SU-DHL-6 (cell line): ENCODE measurements around the gene VIPR2.

Experiments
- H2AFZ ChIP-seq: fragments of 200-600 bp; sonication (generic); 2 replicates; pipeline ENCODE4 v1.6.1; 2014; ENCODE audit warnings: low read depth, mild to moderate bottlenecking, moderate library complexity, mixed read lengths, antibody characterized with exemption, low read length; ENCODE audit not compliant: severe bottlenecking
- H3F3A ChIP-seq: fragments of 200-600 bp; shearing (Covaris generic); 2 replicates; pipeline ENCODE4 v1.6.0; 2016; ENCODE audit warnings: antibody characterized with exemption, mild to moderate bottlenecking; ENCODE audit not compliant: insufficient read depth
- H3K27ac ChIP-seq: fragments of 200-600 bp; sonication (generic); 2 replicates; pipeline ENCODE4 v1.5.1; 2016; ENCODE audit warnings: low read depth, mild to moderate bottlenecking, low read length, moderate library complexity, mixed read lengths
- H3K27me3 ChIP-seq: fragments of 200-600 bp; sonication (generic), shearing (Covaris generic); 2 replicates; pipeline ENCODE4 v1.6.0; 2014; ENCODE audit warnings: mild to moderate bottlenecking, low read length
- H3K36me3 ChIP-seq: fragments of 200-600 bp; sonication (generic); 2 replicates; pipeline ENCODE4 v1.6.1; 2014; ENCODE audit warnings: mild to moderate bottlenecking, low read length, mixed read lengths
- H3K4me2 ChIP-seq: fragments of 300-600, 200-600 bp; shearing (Covaris generic), sonication (generic); 2 replicates; pipeline ENCODE4 v1.6.0; 2014; ENCODE audit warnings: low read length, low read depth, mild to moderate bottlenecking; ENCODE audit not compliant: poor library complexity, severe bottlenecking
- H3K4me3 ChIP-seq: fragments of 200-600 bp; sonication (generic); 2 replicates; pipeline ENCODE4 v1.5.1; 2014; ENCODE audit warnings: antibody characterized with exemption, low read length, mild to moderate bottlenecking, mixed read lengths; ENCODE audit not compliant: insufficient read depth, poor library complexity, severe bottlenecking
- H3K79me2 ChIP-seq: fragments of 200-600 bp; sonication (generic); 2 replicates; pipeline ENCODE4 v1.6.1; 2014; ENCODE audit warnings: mild to moderate bottlenecking, low read length, moderate library complexity; ENCODE audit not compliant: insufficient read depth
- H3K9ac ChIP-seq: fragments of 200-600 bp; sonication (generic); 2 replicates; pipeline ENCODE4 v1.7.0; 2014; ENCODE audit warnings: mild to moderate bottlenecking, low read length
- H3K9me2 ChIP-seq: fragments of 200-600 bp; sonication (generic); replicated peaks from 2 replicates; pipeline ENCODE4 v1.6.1; 2014; ENCODE audit warnings: low read length; ENCODE audit not compliant: insufficient read depth
- H3K9me3 ChIP-seq: fragments of 200-600 bp; sonication (generic); 2 replicates; pipeline ENCODE4 v1.6.1; 2014; ENCODE audit warnings: low read length, mixed read lengths; ENCODE audit not compliant: insufficient read depth
- H4K20me1 ChIP-seq: fragments of 200-600 bp; sonication (generic); 2 replicates; pipeline ENCODE4 v1.6.1; 2014; ENCODE audit warnings: low read depth, mild to moderate bottlenecking, antibody characterized with exemption, low read length, moderate library complexity, mixed read lengths
- CTCF ChIP-seq: fragments of 200-600 bp; sonication (generic); IDR thresholded peaks from one replicate; pipeline ENCODE4 v1.5.1; 2017; ENCODE audit warnings: antibody characterized with exemption, mild to moderate bottlenecking, low read length, moderate library complexity; ENCODE audit not compliant: insufficient read depth, poor library complexity, severe bottlenecking
- EZH2phosphoT487 ChIP-seq: fragments of 200-600 bp; sonication (generic), shearing (Covaris generic); conservative IDR thresholded peaks from 2 replicates; pipeline ENCODE4 v1.6.1; 2018; ENCODE audit warnings: mild to moderate bottlenecking, antibody characterized with exemption, low read length, moderate library complexity, mixed read lengths

VIPR2 gene

GRCh38 chr7:159094919-159095915 is 49.5 kb downstream of the VIPR2 start:
- Histone ChIP-seq H3K9me2 (no peaks in the 10 kb centered on the region), H3K79me2 (no peaks in the 10 kb centered on the region), H3K36me3 (no peaks in the 10 kb centered on the region), H3K9ac (no peak overlapping the region), H3K4me3 (no peak overlapping the region), H3K4me2 (no peak overlapping the region), H3K27ac (no peak overlapping the region), H4K20me1 (no peaks in the 10 kb centered on the region), H2AFZ (no peak overlapping the region), H3K9me3 (no peaks in the 10 kb centered on the region), H3K27me3 (no peaks in the 10 kb centered on the region), H3F3A (no peaks in the 10 kb centered on the region)
- TF ChIP-seq CTCF (no peak), EZH2phosphoT487 (no peak)

GRCh38 chr7:159094023-159094740 is 50.5 kb downstream of the VIPR2 start:
- no peak overlapping the region for H3K9ac ChIP-seq
- H3K79me2 ChIP-seq: no peaks in the 10 kb centered on the region
- no peaks in the 10 kb centered on the region for H3K36me3 ChIP-seq
- H3F3A ChIP-seq: no peaks in the 10 kb centered on the region
- H3K27me3 ChIP-seq: no peaks in the 10 kb centered on the region
- H4K20me1 ChIP-seq: no peaks in the 10 kb centered on the region
- no peak overlapping the region for H3K27ac ChIP-seq
- H3K4me3 ChIP-seq: no peak overlapping the region
- H3K4me2 ChIP-seq: no peak overlapping the region
- H3K9me2 ChIP-seq: no peaks in the 10 kb centered on the region
- H2AFZ ChIP-seq: no peak overlapping the region
- H3K9me3 ChIP-seq: no peaks in the 10 kb centered on the region
- TF ChIP-seq CTCF (no peak), EZH2phosphoT487 (no peak)

- no peak overlapping the region for H3K27ac ChIP-seq
- no peaks in the 10 kb centered on the region for H3K9me3 ChIP-seq
- H3K36me3 ChIP-seq: no peaks in the 10 kb centered on the region
- TF ChIP-seq CTCF (no peak), EZH2phosphoT487 (no peak)
- no peaks in the 10 kb centered on the region for H3K9me2 ChIP-seq
- no peaks in the 10 kb centered on the region for H4K20me1 ChIP-seq
- no peak overlapping the region for H3K4me3 ChIP-seq
- no peaks in the 10 kb centered on the region for H3K79me2 ChIP-seq
- no peaks in the 10 kb centered on the region for H3K27me3 ChIP-seq
- no peak overlapping the region for H2AFZ ChIP-seq
- H3K4me2 ChIP-seq: no peak overlapping the region
- no peaks in the 10 kb centered on the region for H3F3A ChIP-seq
- no peak overlapping the region for H3K9ac ChIP-seq
These were observed 51.2 kb downstream of the VIPR2 start for GRCh38 chr7:159093351-159093971.
